HEK293 (cell line): Measurements from ENCODE around the gene ELN.

Experiments
- ZNF658 ChIP-seq: fragments of 450-650 bp; formaldehyde crosslinking; IDR thresholded peaks from 2 replicates; pipeline ENCODE4; 2016; ENCODE audit warnings: missing biosample characterization, missing genetic modification characterization
- TF ChIP-seq, protein P1 (sequence below): fragments of 450-650 bp; formaldehyde crosslinking; IDR thresholded peaks from 2 replicates; pipeline ENCODE4 v1.5.1; 2016; ENCODE audit warnings: missing biosample characterization, missing genetic modification characterization

- TF ChIP-seq ZNF658 (tag by site-specific recombination) = no peak
- TF ChIP-seq, protein P1, sequence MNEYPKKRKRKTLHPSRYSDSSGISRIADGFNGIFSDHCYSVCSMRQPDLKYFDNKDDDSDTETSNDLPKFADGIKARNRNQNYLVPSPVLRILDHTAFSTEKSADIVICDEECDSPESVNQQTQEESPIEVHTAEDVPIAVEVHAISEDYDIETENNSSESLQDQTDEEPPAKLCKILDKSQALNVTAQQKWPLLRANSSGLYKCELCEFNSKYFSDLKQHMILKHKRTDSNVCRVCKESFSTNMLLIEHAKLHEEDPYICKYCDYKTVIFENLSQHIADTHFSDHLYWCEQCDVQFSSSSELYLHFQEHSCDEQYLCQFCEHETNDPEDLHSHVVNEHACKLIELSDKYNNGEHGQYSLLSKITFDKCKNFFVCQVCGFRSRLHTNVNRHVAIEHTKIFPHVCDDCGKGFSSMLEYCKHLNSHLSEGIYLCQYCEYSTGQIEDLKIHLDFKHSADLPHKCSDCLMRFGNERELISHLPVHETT (tag by site-specific recombination) = no peak
These were observed 65.8 kb downstream of the ELN start for GRCh38 chr7:74093671-74094223.
